ENCODE data around the gene BTBD19. TPM values are rescaled to one million over a fixed set of nuclear protein-coding genes. Genes with fewer than 3 reads are reported as not detected.

The BTBD19 gene
- total and polyA plus RNA-seq, 9 of the 15 experiments (the other 6 are each of a cell fraction or from before 2014, with no cell fraction given) = 0.22 to 2.0 (median 0.95) TPM

- no peak for TF ChIP-seq CEBPB (tag; IDR thresholded peaks at IDR 0.05)
- TF ChIP-seq, protein P1, sequence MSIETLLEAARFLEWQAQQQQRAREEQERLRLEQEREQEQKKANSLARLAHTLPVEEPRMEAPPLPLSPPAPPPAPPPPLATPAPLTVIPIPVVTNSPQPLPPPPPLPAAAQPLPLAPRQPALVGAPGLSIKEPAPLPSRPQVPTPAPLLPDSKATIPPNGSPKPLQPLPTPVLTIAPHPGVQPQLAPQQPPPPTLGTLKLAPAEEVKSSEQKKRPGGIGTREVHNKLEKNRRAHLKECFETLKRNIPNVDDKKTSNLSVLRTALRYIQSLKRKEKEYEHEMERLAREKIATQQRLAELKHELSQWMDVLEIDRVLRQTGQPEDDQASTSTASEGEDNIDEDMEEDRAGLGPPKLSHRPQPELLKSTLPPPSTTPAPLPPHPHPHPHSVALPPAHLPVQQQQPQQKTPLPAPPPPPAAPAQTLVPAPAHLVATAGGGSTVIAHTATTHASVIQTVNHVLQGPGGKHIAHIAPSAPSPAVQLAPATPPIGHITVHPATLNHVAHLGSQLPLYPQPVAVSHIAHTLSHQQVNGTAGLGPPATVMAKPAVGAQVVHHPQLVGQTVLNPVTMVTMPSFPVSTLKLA (conservative IDR thresholded peaks at IDR 0.05) = 0 out of 4 replicates have a peak, but pooled peaks of 1 of the 2 experiments have one; percentile 16
- TF ChIP-seq, protein P2, sequence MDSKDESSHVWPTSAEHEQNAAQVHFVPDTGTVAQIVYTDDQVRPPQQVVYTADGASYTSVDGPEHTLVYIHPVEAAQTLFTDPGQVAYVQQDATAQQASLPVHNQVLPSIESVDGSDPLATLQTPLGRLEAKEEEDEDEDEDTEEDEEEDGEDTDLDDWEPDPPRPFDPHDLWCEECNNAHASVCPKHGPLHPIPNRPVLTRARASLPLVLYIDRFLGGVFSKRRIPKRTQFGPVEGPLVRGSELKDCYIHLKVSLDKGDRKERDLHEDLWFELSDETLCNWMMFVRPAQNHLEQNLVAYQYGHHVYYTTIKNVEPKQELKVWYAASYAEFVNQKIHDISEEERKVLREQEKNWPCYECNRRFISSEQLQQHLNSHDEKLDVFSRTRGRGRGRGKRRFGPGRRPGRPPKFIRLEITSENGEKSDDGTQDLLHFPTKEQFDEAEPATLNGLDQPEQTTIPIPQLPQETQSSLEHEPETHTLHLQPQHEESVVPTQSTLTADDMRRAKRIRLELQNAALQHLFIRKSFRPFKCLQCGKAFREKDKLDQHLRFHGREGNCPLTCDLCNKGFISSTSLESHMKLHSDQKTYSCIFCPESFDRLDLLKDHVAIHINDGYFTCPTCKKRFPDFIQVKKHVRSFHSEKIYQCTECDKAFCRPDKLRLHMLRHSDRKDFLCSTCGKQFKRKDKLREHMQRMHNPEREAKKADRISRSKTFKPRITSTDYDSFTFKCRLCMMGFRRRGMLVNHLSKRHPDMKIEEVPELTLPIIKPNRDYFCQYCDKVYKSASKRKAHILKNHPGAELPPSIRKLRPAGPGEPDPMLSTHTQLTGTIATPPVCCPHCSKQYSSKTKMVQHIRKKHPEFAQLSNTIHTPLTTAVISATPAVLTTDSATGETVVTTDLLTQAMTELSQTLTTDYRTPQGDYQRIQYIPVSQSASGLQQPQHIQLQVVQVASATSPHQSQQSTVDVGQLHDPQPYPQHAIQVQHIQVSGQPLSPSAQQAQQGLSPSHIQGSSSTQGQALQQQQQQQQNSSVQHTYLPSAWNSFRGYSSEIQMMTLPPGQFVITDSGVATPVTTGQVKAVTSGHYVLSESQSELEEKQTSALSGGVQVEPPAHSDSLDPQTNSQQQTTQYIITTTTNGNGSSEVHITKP (IDR thresholded peaks at IDR 0.05; ENCODE audit: partially characterized antibody) = peak; percentile 7
- TF ChIP-seq, protein P3, sequence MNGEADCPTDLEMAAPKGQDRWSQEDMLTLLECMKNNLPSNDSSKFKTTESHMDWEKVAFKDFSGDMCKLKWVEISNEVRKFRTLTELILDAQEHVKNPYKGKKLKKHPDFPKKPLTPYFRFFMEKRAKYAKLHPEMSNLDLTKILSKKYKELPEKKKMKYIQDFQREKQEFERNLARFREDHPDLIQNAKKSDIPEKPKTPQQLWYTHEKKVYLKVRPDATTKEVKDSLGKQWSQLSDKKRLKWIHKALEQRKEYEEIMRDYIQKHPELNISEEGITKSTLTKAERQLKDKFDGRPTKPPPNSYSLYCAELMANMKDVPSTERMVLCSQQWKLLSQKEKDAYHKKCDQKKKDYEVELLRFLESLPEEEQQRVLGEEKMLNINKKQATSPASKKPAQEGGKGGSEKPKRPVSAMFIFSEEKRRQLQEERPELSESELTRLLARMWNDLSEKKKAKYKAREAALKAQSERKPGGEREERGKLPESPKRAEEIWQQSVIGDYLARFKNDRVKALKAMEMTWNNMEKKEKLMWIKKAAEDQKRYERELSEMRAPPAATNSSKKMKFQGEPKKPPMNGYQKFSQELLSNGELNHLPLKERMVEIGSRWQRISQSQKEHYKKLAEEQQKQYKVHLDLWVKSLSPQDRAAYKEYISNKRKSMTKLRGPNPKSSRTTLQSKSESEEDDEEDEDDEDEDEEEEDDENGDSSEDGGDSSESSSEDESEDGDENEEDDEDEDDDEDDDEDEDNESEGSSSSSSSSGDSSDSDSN (IDR thresholded peaks at IDR 0.05; ENCODE audit: borderline replicate concordance in 1 of 2, low read depth in 2 of 2, low read length in 2 of 2) = 0 out of 4 replicates have a peak, but pooled peaks of 1 of the 2 experiments have one; percentile 16
- TF ChIP-seq SMAD1 (IDR thresholded peaks at IDR 0.05; ENCODE audit: low read depth, low read length, partially characterized antibody) = peak; percentile 15
- 0 out of 2 replicates have a peak, but pooled peaks have one; percentile 36 for TF ChIP-seq POLR2A (conservative IDR thresholded peaks at IDR 0.05)
- TF ChIP-seq ZNF76 (CRISPR knock-in tag; IDR thresholded peaks at IDR 0.05; ENCODE audit: borderline replicate concordance) = no peak
- TF ChIP-seq JUND (IDR thresholded peaks at IDR 0.05; ENCODE audit: borderline replicate concordance, low read depth, low read length) = 0 out of 2 replicates have a peak, but pooled peaks have one; percentile 18
- no peak for TF ChIP-seq JUND (tag; IDR thresholded peaks at IDR 0.05; ENCODE audit: borderline replicate concordance, low read depth, low read length)
- no peak for TF ChIP-seq MCM2 (IDR thresholded peaks at IDR 0.05; ENCODE audit: low read depth)
- TF ChIP-seq ZNF384 (IDR thresholded peaks at IDR 0.05; ENCODE audit: low read depth, low read length) = peak; percentile 44; the same call in 1 of the 2 replicates
- no peak for TF ChIP-seq ZNF263 (CRISPR knock-in tag; IDR thresholded peaks at IDR 0.05; ENCODE audit: borderline replicate concordance)
- TF ChIP-seq YY1 (IDR thresholded peaks at IDR 0.05; ENCODE audit: borderline replicate concordance in 1 of 3, control insufficient read depth in 1 of 3, extremely low read depth in 1 of 3, insufficient read depth in 3 of 3, insufficient read length in 1 of 3, insufficient replicate concordance in 2 of 3, low read depth in 1 of 3, low read length in 2 of 3) = peak in 1 of 3 experiments; percentile 25
- TF ChIP-seq E2F3 (CRISPR knock-in tag; IDR thresholded peaks at IDR 0.05) = no peak
- TF ChIP-seq, protein P4, sequence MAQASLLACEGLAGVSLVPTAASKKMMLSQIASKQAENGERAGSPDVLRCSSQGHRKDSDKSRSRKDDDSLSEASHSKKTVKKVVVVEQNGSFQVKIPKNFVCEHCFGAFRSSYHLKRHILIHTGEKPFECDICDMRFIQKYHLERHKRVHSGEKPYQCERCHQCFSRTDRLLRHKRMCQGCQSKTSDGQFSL (CRISPR knock-in tag; IDR thresholded peaks at IDR 0.05) = peak; percentile 67; the same call in 1 of the 2 replicates
- TF ChIP-seq, protein P4 (tag; IDR thresholded peaks at IDR 0.05) = 0 out of 4 replicates have a peak, but pooled peaks of 1 of the 2 experiments have one; percentile 12
Observed at GRCh38 chr1:44808938-44809917, 905 bp downstream of the BTBD19 start (continued).

All from K562 (cell line).